Measurements from ENCODE around the gene COL6A2. TPM values are rescaled to one million over a fixed set of nuclear protein-coding genes. Genes with fewer than 3 reads are reported as not detected.

COL6A2 gene
- total RNA-seq, 1 donor from 2014 or later = 373 TPM

DNA sequence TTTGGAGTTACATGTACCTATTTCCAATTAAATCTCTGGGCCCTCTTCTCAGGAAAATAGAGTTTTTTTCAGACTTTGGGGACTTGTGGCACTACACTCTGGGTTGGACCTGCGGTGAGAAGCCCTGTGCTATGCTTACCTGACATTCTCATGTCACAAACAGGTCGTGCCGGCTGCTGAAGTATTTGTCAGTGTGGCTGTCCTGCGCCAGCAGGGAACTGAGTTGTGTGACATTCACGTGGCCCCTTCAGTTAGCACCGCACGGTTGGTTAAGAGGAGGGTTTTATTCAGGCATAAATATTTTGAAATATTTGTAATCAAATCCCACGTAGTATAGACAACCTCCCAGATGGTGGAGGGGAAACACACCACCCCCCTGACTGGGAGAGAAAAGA is 6.3 kb upstream of the COL6A2 start:
- Histone ChIP-seq H3K36me3 (ENCODE audit: control insufficient read depth, insufficient read depth, low read length) (no peaks in the 10 kb centered on the region), H3K27me3 (ENCODE audit: control insufficient read depth, insufficient read depth, low read length) (no peaks in the 10 kb centered on the region), H3K4me3 (ENCODE audit: low read depth, low read length) (no peak overlapping the region)
- DNase-seq (ENCODE audit: low read depth) = no peak
- no peak for TF ChIP-seq CTCF (IDR thresholded peaks at IDR 0.05; ENCODE audit: insufficient read depth, low read length, poor library complexity, severe bottlenecking)

DNA sequence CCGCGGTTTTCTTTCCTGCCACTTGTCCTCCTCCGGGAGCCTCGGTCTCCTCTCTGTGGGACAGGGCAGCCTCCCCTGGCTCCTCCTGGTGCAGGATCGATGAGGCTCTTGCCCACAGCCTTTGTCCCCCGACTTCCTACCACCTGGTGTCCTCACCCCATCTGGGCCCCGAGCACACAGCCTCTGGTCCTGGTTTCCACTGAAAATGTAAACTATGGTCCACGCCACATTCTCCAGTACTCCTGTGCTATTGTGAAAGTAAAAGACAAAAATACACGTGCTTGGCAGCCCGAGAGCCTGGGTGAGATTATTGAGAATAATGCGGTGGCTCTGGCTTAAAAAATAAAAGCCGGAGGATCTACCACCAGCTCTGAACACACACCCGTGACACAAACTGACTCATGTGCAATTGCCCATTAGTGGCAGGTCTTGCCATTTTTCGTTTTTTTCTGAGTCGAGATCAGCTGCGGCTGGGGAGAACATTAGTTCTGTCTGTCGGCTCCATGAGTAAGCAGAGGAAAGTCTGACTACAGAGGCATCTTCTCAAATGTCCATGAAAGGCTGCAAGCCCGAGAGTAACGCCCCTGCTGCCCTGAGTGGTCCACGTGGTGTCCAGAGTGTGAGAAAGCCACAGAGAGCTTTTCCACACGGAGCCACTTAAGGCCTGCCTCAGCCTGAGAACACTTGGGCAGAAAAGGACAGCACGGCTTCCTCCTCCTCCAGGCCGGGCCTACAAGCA is 5.7 kb upstream of the COL6A2 start:
- peak; percentile 29 for DNase-seq (ENCODE audit: low read depth)
- Histone ChIP-seq H3K36me3 (ENCODE audit: control insufficient read depth, insufficient read depth, low read length) (no peaks in the 10 kb centered on the region), H3K27me3 (ENCODE audit: control insufficient read depth, insufficient read depth, low read length) (peaks cover 3% of the 10 kb centered on the region), H3K4me3 (ENCODE audit: low read depth, low read length) (no peak overlapping the region)
- TF ChIP-seq CTCF (IDR thresholded peaks at IDR 0.05; ENCODE audit: insufficient read depth, low read length, poor library complexity, severe bottlenecking) = no peak

- Histone ChIP-seq H3K4me3 (ENCODE audit: low read depth, low read length) (no peak overlapping the region), H3K36me3 (ENCODE audit: control insufficient read depth, insufficient read depth, low read length) (no peaks in the 10 kb centered on the region), H3K27me3 (ENCODE audit: control insufficient read depth, insufficient read depth, low read length) (peaks cover 3% of the 10 kb centered on the region)
- TF ChIP-seq CTCF (IDR thresholded peaks at IDR 0.05; ENCODE audit: insufficient read depth, low read length, poor library complexity, severe bottlenecking) = no peak
- DNase-seq (ENCODE audit: low read depth) = no peak
Measured at GRCh38 chr21:46092811-46093667, 4.9 kb upstream of the COL6A2 start.

GRCh38 chr21:46093668-46094400 is 4.1 kb upstream of the COL6A2 start:
- H3K36me3 ChIP-seq (ENCODE audit: control insufficient read depth, insufficient read depth, low read length) = no peaks in the 10 kb centered on the region
- no peak for TF ChIP-seq CTCF (IDR thresholded peaks at IDR 0.05; ENCODE audit: insufficient read depth, low read length, poor library complexity, severe bottlenecking)
- DNase-seq (ENCODE audit: low read depth) = no peak
- H3K27me3 ChIP-seq (ENCODE audit: control insufficient read depth, insufficient read depth, low read length) = peaks cover 5% of the 10 kb centered on the region
- no peak overlapping the region for H3K4me3 ChIP-seq (ENCODE audit: low read depth, low read length)

- H3K36me3 ChIP-seq (ENCODE audit: control insufficient read depth, insufficient read depth, low read length) = no peaks in the 10 kb centered on the region
- H3K4me3 ChIP-seq (ENCODE audit: low read depth, low read length) = no peak overlapping the region
- H3K27me3 ChIP-seq (ENCODE audit: control insufficient read depth, insufficient read depth, low read length) = peaks cover 9% of the 10 kb centered on the region
- no peak for TF ChIP-seq CTCF (IDR thresholded peaks at IDR 0.05; ENCODE audit: insufficient read depth, low read length, poor library complexity, severe bottlenecking)
- DNase-seq (ENCODE audit: low read depth) = no peak
Measured at GRCh38 chr21:46094401-46095082, 3.4 kb upstream of the COL6A2 start.

Data from kidney epithelial cell (primary cell).